Measurements from ENCODE around the gene UCKL1. TPM values are rescaled to one million over a fixed set of nuclear protein-coding genes. Genes with fewer than 3 reads are reported as not detected.

Gene UCKL1
- total RNA-seq, 1 experiment from 2014 or later = 35.0 TPM

DNA sequence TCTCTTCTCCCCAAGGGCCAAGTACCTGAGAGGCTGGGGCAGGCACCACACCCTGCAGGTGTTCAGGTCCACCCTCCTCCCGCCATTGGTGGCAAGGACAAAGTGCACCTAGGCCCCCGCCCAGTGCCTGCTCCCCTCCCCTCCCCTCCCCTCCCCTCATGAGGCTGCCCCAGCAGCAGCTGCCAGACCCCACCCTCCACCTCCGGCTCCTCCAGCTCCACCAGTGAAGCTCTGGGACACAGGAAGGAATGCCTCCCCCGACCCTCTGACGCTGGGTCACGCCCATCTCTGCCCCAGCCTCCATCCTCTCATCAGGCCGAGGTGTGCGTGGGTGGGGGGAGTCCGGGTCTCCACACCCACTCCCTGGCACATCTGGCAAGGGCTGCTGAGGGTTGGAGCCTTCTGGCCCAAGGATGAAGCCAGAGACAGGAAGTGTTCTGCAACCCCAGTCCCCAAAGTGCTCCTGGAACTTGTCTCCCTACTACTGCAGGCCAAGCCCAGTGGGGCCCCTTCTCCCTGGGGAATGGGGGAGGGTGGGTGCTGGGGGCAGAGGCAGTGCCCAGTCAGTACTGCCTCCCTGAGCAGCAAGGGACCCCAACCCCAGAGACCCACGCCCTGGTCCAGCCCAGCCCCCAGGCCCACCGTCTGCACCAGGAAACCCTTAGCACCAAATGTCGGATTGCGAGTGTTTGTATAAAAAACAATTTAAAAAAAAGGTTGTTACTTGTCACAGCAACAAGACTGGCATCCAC lies 1.6 kb upstream of the UCKL1 start:
- no peaks in the 10 kb centered on the region for H3K9me3 ChIP-seq (replicated peaks)
- H3K27ac ChIP-seq = no peak overlapping the region
- H3K36me3 ChIP-seq = peaks cover 10% of the 10 kb centered on the region; the same call in 1 of the 2 replicates
- DNase-seq = peak in 1 of 2 experiments; percentile 39
- 0 out of 2 replicates have a peak, but pooled peaks cover 3% of the 10 kb centered on the region for H3K4me1 ChIP-seq
- H3K27me3 ChIP-seq = no peaks in the 10 kb centered on the region
- H3K4me3 ChIP-seq = no peak overlapping the region

GRCh38 chr20:63957004-63957689 lies 931 bp upstream of the UCKL1 start:
- Histone ChIP-seq H3K27me3 (no peaks in the 10 kb centered on the region), H3K27ac (no peak overlapping the region)
- peak; percentile 58 to 61 for DNase-seq

GRCh38 chr20:63956664-63957003 lies 418 bp upstream of the UCKL1 start:
- Histone ChIP-seq H3K9me3 (replicated peaks) (no peaks in the 10 kb centered on the region), H3K27ac (no peak overlapping the region)

More at GRCh38 chr20:63957004-63957689, 931 bp upstream of the UCKL1 start:
- Histone ChIP-seq H3K9me3 (replicated peaks) (no peaks in the 10 kb centered on the region), H3K36me3 (peaks cover 6% of the 10 kb centered on the region; the same call in 1 of the 2 replicates), H3K4me1 (0 out of 2 replicates have a peak, but pooled peaks cover 3% of the 10 kb centered on the region), H3K4me3 (peak overlapping the region; percentile 94)

GRCh38 chr20:63955281-63955826 lies 862 bp downstream of the UCKL1 start:
- H3K4me3 ChIP-seq = peak overlapping the region; percentile 94
- DNase-seq = peak; percentile 63 to 73
- peaks cover 12% of the 10 kb centered on the region for H3K4me1 ChIP-seq
- peak overlapping the region; percentile 86 for H3K27ac ChIP-seq
- H3K27me3 ChIP-seq = no peaks in the 10 kb centered on the region
- no peaks in the 10 kb centered on the region for H3K9me3 ChIP-seq (replicated peaks)
- no peaks in the 10 kb centered on the region for H3K36me3 ChIP-seq

More at GRCh38 chr20:63956664-63957003, 418 bp upstream of the UCKL1 start:
- no peak for DNase-seq
- peak overlapping the region; percentile 94 for H3K4me3 ChIP-seq
- H3K27me3 ChIP-seq = no peaks in the 10 kb centered on the region
- 0 out of 2 replicates have a peak, but pooled peaks cover 3% of the 10 kb centered on the region for H3K4me1 ChIP-seq
- peaks cover under 1% of the 10 kb centered on the region; the same call in 1 of the 2 replicates for H3K36me3 ChIP-seq

DNA sequence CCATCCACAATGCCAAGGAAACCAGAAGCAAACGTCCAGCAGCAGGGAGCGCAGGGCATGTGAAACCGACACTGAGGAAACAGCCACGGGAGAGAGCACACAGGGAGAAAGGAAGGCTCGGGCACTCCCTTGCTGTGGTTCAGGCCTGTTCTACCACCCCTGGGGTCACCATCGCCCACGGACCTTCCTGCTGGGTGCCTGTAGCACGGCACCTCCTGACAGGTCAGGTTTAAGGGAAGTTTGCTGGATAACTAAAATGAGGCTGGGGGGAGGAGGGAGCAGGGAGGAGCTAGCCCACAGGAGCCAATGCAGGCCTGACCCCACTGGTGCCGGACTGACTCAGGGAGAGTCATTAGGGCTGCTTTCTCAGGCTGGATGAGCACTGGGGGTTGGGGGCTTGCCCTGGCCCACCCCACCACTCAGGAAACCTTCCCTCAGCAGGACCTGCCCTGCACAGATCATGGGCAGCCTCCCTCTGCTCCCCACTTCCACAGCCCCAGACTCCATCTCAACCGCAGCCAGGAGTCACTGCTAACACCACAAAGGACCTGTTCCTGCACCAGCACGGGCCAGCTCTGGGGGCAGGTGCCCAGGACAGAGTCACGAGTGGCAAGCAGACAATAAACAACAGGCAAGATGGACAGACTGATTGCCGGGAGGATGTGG lies 2.3 kb downstream of the UCKL1 start:
- no peak overlapping the region for H3K27ac ChIP-seq
- no peaks in the 10 kb centered on the region for H3K36me3 ChIP-seq
- no peak overlapping the region for H3K4me3 ChIP-seq
- H3K4me1 ChIP-seq = peaks cover 20% of the 10 kb centered on the region
- no peak for DNase-seq
- H3K9me3 ChIP-seq (replicated peaks) = no peaks in the 10 kb centered on the region
- H3K27me3 ChIP-seq = no peaks in the 10 kb centered on the region

DNA sequence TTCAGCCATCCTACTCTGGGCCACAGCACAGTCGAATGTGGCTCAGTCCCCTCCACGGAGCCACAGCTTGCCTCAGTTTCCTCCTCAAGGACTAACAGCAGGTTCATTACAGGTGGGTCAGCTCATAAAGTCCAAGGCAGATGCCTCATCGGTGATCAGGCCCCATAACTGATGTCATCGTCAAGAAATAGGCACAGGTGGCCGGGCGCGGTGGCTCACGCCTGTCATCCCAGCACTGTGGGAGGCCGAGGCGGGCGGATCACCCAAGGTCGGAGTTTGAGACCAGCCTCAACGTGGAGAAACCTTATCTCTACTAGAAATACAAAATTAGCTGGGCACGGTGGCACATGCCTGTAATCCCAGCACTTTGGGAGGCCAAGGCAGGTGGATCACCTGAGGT lies 3.4 kb downstream of the UCKL1 start:
- H3K4me1 ChIP-seq = peaks cover 23% of the 10 kb centered on the region
- no peak for DNase-seq

GRCh38 chr20:63952210-63952535 lies 4.0 kb downstream of the UCKL1 start:
- Histone ChIP-seq H3K27me3 (no peaks in the 10 kb centered on the region), H3K27ac (no peak overlapping the region), H3K4me3 (no peak overlapping the region), H3K9me3 (replicated peaks) (no peaks in the 10 kb centered on the region), H3K4me1 (peaks cover 23% of the 10 kb centered on the region), H3K36me3 (no peaks in the 10 kb centered on the region)
- DNase-seq = no peak

More for the DNA sequence above, 3.4 kb downstream of the UCKL1 start:
- Histone ChIP-seq H3K9me3 (replicated peaks) (no peaks in the 10 kb centered on the region), H3K27me3 (no peaks in the 10 kb centered on the region), H3K36me3 (no peaks in the 10 kb centered on the region), H3K4me3 (no peak overlapping the region), H3K27ac (no peak overlapping the region)

DNA sequence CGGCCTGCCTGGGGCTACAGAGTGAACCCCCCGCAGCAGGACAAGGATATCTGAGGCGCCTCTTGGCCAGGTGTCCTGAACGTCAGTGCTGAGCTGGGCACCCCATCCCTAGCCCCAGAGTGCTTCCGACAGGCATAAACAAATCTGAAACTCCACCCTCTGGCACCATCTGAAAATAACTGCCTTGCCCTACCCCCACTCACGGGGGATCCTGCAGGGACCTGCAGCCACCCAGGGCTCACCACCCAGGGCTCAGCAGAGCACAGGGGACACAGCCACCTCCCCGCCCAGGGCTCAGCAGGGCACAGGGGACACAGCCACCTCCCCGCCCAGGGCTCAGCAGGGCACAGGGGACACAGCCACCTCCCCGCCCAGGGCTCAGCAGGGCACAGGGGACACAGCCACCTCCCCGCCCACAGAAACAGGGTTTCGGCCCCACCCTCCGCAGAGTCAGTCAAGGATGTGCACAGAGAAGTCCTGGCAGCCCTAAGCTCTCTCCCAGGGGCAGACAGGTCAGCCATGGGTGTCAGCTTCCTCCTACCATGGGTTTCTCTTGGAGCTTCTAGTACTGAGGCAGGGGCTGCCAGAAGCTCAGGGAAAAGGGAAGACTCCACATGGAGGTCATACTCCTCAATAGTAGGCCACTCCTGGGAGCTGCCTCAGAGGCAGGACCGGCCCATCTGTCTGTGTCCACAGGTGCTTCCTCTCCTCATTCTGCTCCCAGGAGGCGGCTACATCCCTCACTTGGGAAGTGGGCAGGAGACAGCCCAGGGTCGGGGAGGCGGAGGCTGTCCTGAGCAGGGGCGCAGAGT lies 4.6 kb downstream of the UCKL1 start:
- Histone ChIP-seq H3K27me3 (no peaks in the 10 kb centered on the region), H3K27ac (no peak overlapping the region), H3K36me3 (no peaks in the 10 kb centered on the region), H3K4me1 (peaks cover 21% of the 10 kb centered on the region), H3K9me3 (replicated peaks) (no peaks in the 10 kb centered on the region), H3K4me3 (no peak overlapping the region)
- DNase-seq = no peak

DNA sequence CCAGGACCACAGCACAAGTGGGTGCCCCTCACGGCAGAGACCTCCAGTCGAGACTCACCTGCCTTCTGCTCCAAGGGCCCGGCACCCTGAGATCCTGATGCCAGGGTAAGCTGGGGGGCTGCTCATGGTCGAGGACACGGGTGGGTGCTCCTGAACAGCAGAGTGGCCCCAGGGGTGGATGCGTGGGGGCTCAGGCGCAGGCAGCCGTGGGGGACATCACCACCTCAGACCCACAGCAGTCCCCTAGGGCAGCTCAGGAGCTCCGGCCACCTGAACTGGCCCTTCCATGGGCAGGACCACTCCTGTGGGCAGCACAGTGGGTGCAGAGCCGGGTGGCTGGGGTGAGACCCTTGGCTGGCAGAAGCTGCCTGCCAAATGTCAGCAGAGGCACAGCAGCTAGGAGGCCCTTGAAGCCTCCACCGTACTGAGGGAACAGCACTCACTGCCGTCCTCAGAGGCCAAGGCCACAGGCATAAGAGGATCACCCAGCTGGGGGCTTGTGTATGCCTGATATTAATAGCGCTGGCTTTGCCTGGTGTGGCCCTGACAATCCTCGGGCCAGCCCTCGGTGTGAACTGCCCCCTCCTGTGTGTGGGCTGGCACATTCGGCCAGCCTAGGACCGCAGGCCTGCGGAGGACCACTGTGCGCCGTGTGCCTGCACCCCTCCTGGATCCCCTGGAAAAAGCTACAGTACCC lies 5.4 kb downstream of the UCKL1 start:
- Histone ChIP-seq H3K9me3 (replicated peaks) (no peaks in the 10 kb centered on the region), H3K4me1 (peaks cover 20% of the 10 kb centered on the region), H3K36me3 (peaks cover under 1% of the 10 kb centered on the region; the same call in 1 of the 2 replicates), H3K27me3 (no peaks in the 10 kb centered on the region), H3K27ac (no peak overlapping the region), H3K4me3 (no peak overlapping the region)
- no peak for DNase-seq

DNA sequence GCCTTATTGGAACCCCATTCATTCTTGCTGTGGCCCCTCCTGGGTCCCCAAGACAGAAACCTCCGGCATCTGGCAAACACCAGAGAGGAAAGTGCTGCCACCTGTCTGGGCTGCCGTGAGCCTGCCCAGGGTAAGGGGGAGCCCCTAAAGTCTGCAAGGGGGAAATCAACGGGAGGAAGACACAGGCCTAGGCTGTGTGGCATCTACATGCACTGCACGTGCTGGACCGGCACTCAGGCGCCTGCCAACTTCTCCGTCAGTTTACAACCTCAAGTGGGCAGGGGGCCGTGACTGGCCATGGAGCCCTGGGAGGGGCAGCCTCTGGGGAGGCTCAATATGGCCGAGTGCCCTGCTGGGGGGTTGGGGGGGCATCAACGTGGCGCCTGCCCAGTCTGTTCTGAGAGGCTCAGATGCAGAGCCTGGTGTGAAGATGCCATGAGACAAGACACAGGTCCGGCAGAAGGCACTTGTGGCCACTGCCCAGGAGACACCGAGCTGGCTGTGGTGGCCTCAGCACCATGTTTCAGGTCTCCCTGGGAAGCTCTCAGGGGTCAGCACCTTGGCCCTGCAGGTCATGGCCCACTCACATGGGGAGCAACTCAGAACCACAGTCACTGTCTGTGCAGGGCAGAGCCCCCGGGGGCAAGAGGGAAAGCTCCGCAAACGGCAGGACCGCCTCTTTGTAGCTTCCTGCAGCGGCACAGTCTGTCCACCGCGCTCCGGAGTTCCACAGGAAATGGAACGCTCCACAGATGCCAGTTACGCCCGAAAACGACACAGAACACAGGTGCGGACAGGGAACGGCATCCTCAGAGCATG lies 8.4 kb downstream of the UCKL1 start:
- Histone ChIP-seq H3K4me3 (no peak overlapping the region), H3K27ac (no peak overlapping the region), H3K27me3 (no peaks in the 10 kb centered on the region), H3K4me1 (peaks cover 20% of the 10 kb centered on the region), H3K36me3 (peaks cover 24% of the 10 kb centered on the region), H3K9me3 (replicated peaks) (no peaks in the 10 kb centered on the region)
- DNase-seq = no peak

- Histone ChIP-seq H3K4me3 (no peak overlapping the region), H3K4me1 (peaks cover 20% of the 10 kb centered on the region), H3K27ac (no peak overlapping the region), H3K27me3 (no peaks in the 10 kb centered on the region), H3K36me3 (peaks cover 30% of the 10 kb centered on the region), H3K9me3 (replicated peaks) (no peaks in the 10 kb centered on the region)
- DNase-seq = no peak
Measured at GRCh38 chr20:63946986-63947637, 9.1 kb downstream of the UCKL1 start.

DNA sequence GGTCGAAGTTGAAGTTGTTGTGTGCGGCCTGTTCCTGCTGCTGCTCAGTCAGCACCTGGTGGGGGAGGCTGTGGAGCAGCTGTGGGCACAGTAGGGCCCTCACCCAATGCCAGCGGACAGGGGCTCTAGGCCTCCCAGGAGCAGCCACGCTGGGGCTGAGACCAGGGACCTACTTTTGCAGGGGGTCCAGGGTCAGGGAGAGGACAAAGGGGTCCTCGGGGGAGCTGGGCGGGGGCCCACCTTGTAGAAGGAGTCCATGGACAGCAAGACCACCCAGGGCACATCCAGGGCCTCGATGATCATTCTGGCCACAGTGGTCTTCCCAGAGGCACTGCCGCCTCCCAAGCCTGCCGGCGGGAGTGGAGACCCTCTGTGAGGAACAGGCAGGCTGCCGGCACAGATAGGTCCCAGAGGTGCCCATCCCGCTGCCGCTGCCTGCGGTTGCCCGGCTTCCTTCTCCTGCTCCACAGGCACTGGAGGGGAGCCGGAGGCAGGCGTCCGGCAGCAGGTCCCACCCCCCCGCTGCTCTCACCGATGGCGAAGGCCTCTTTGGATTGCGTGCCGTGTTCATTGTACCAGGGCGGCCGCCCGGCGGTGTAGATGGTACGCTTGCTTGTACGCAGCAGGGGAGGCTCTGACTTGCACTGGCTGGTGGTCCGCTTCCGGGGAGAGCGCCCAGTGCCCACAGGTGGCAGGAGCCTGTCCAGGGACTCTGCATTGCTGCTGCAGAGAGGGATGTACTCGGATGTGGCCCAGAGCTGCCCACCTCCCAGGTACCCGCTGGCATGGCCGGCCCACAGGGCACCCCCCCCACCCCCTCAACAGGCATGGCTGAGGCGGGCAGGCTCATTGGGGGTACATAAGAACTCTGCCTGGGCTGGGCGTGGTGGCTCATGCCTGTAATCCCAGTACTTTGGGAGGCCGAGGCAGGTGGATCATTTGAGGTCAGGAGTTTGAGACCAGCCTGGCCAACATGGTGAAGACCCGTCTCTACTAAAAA lies 10.0 kb downstream of the UCKL1 start:
- Histone ChIP-seq H3K4me3 (no peak overlapping the region), H3K27ac (no peak overlapping the region), H3K9me3 (replicated peaks) (no peaks in the 10 kb centered on the region), H3K4me1 (peaks cover 20% of the 10 kb centered on the region), H3K36me3 (peaks cover 34% of the 10 kb centered on the region), H3K27me3 (no peaks in the 10 kb centered on the region)
- DNase-seq = no peak

Data from SJCRH30 (cell line).